Body of pancreas (tissue), 4 donors: Measurements from ENCODE around the gene MGRN1. TPM values are rescaled to one million over a fixed set of nuclear protein-coding genes. Genes with fewer than 3 reads are reported as not detected.
"Not testable (repeated sequence)": the region's sequence is repeated elsewhere in the genome, so short reads cannot be mapped to it uniquely, and the experiment has no call there.

Experiments used
- ATAC-seq: fragments of 150-250 bp; one replicate; pipeline ENCODE4 v1.9.1; 2016
- DNase-seq, 4 donors: peaks; one replicate each; pipeline ENCODE4 v3.0.0-alpha.2; 2019
- H3K27ac ChIP-seq, 4 donors: fragments of 200-600 bp; sonication (generic); 1 replicate in 3 of 4; 2 replicates in 1 of 4; pipeline versions ENCODE4 v1.5.1 to v1.6.1; 2016 to 2019; ENCODE audit warnings: mild to moderate bottlenecking in 1 of 4, mixed read lengths in 1 of 4, moderate library complexity in 1 of 4
- H3K27me3 ChIP-seq, 2 donors: fragments of 200-600 bp; sonication (generic); one replicate each; pipeline ENCODE4 v1.6.0; 2016; ENCODE audit warnings: mild to moderate bottlenecking in 1 of 2
- H3K36me3 ChIP-seq, 2 donors: fragments of 200-600 bp; sonication (generic); replicated peaks in 1 of 2; 2 replicates each; pipeline ENCODE4 v1.5.1; 2016; ENCODE audit warnings: low read depth in 2 of 2; ENCODE audit not compliant: insufficient read depth in 1 of 2
- H3K4me1 ChIP-seq: fragments of 200-600 bp; sonication (generic); one replicate; pipeline ENCODE4 v1.6.0; 2016
- H3K4me3 ChIP-seq, 2 donors: fragments of 200-600 bp; sonication (generic); 1 replicate in 1 of 2; 2 replicates in 1 of 2; pipeline ENCODE4 v1.5.1; 2016 to 2019
- H3K9me3 ChIP-seq, 3 donors: fragments of 200-600 bp; sonication (generic); 1 replicate in 2 of 3; 2 replicates in 1 of 3; pipeline ENCODE4 v1.5.1; 2016
- POLR2A ChIP-seq, 3 donors: fragments of 450-650 bp; IDR thresholded peaks; one replicate each; pipeline ENCODE4 v1.6.1; 2016; ENCODE audit warnings: antibody characterized with exemption in 3 of 3, mild to moderate bottlenecking in 2 of 3
- WGBS, 2 donors: methylation state at CpG; one replicate each; pipeline ENCODE4 v1.1.5; 2017; 5-methylcytosine and 5-hydroxymethylcytosine counted together
- intact Hi-C: fragments of 100-400 bp; cut with DNase I; formaldehyde crosslinking; loops from one replicate; pipeline ENCODE4 v1.15.1; 2023
- total RNA-seq, 2 donors: library from RNA; depleted of rRNA; stranded (reverse); fragments of >200 nt; gene quantifications; one replicate each; pipeline ENCODE4 v1.1.0, GENCODE V29; 2016
- TF ChIP-seq, protein P1 (sequence below), 7 experiments: fragments of 450-650 bp in 4 of 7; fragments of 200-600 bp in 3 of 7; sonication (generic) in 3 of 7; IDR thresholded peaks; one replicate each; pipeline ENCODE4 v1.5.1; 2016 to 2019; ENCODE audit warnings: antibody characterized with exemption in 7 of 7

Gene MGRN1
- total RNA-seq, 2 donors from 2014 or later = 23.3 to 44.8 TPM

DNA sequence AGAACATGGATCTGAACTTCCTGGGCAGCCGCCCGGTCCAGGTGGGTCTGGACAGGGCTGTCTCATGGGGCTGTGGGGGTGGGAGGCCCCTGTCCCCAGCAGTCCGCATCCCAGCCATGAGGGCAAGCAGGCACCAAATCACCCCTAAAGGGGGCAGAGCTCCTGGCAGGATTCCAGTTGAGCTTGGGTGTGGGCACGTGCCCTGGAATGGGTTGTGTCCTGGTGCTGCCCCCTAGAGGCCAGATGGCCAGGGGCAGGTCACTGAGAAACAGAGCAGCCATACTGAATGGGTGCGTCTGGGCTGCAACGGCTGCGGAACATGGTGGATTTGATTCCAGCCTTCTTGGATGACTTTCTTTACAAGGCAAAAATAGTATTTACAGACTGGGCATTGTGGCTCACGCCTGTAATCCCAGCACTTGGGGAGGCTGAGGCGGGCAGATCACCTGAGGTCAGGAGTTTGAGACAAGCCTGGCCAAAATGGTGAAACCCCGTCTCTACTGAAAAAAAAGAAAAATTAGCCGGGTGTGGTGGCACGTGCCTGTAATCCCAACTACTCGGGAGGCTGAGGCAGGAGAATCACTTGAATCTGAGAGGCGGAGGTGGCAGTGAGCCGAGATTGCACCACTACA lies 25.9 kb downstream of the MGRN1 start:
- 77 to 82% methylated on average over 13 to 15 of the region's 15 CpGs for WGBS, 2 donors
- TF ChIP-seq, protein P1, sequence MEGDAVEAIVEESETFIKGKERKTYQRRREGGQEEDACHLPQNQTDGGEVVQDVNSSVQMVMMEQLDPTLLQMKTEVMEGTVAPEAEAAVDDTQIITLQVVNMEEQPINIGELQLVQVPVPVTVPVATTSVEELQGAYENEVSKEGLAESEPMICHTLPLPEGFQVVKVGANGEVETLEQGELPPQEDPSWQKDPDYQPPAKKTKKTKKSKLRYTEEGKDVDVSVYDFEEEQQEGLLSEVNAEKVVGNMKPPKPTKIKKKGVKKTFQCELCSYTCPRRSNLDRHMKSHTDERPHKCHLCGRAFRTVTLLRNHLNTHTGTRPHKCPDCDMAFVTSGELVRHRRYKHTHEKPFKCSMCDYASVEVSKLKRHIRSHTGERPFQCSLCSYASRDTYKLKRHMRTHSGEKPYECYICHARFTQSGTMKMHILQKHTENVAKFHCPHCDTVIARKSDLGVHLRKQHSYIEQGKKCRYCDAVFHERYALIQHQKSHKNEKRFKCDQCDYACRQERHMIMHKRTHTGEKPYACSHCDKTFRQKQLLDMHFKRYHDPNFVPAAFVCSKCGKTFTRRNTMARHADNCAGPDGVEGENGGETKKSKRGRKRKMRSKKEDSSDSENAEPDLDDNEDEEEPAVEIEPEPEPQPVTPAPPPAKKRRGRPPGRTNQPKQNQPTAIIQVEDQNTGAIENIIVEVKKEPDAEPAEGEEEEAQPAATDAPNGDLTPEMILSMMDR (IDR thresholded peaks at IDR 0.05) = peak; percentile 48 to 69 (median 66)
- peak; percentile 57 to 78 (median 70) for DNase-seq
- H3K4me1 ChIP-seq = peaks cover 31% of the 10 kb centered on the region
- H3K9me3 ChIP-seq, H3K27me3 ChIP-seq, H3K4me3 ChIP-seq, ATAC-seq, H3K36me3 ChIP-seq, intact Hi-C loops, H3K27ac ChIP-seq: not testable (repeated sequence)

DNA sequence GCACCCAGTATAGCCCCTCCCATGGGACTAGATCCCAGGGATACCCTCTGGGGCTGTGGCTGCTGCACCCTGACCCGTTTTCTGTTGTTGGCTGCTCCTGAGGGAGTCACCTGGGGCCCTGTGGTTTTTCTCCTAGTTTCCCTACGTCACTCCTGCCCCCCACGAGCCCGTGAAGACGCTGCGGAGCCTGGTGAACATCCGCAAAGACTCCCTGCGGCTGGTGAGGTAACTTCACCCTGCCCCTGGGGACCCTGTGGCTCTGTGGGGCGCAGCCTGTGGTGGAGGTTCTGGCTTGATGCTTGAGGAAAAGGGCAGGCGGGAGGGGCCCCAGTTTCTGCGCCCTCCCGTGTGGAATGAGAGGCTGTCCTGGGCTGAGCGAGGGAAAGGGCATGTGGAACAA lies 27.2 kb downstream of the MGRN1 start:
- DNase-seq (no peak), ATAC-seq (no peak)
- Histone ChIP-seq H3K36me3 (peaks cover 0 to 4% of the 10 kb centered on the region in 2 donors), H3K27me3 (no peaks in the 10 kb centered on the region), H3K4me1 (peaks cover 32% of the 10 kb centered on the region), H3K9me3 (no peaks in the 10 kb centered on the region), H3K27ac (peak overlapping the region in 1 of 4 donors; percentile 88), H3K4me3 (no peak overlapping the region)
- TF ChIP-seq, protein P1 (IDR thresholded peaks at IDR 0.05) = no peak
- TF ChIP-seq POLR2A (IDR thresholded peaks at IDR 0.05) = no peak
- intact Hi-C loops = no loop called here
- WGBS, 2 donors = 92 to 97% methylated on average over 12 to 13 of the region's 13 CpGs

DNA sequence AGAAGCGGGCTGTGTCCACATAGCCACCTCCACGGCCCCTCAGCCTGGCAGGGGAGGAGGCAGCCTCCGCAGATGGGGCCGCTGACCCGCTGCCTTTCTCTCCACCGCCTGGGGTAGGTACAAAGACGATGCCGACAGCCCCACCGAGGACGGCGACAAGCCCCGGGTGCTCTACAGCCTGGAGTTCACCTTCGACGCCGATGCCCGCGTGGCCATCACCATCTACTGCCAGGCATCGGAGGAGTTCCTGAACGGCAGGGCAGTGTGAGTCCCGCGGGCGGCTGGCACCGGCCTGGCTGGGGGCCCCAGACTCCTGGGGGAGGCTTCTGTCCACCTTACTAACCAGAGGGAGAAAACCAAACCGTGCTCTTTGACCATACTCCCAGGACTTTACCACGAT lies 27.9 kb downstream of the MGRN1 start:
- H3K4me1 ChIP-seq = peaks cover 32% of the 10 kb centered on the region
- ATAC-seq (no peak), DNase-seq (no peak)
- 93 to 94% methylated on average over 19 to 25 of the region's 25 CpGs for WGBS, 2 donors
- H3K4me3 ChIP-seq = no peak overlapping the region
- no peaks in the 10 kb centered on the region for H3K27me3 ChIP-seq
- intact Hi-C loops = no loop called here
- no peaks in the 10 kb centered on the region for H3K9me3 ChIP-seq
- H3K27ac ChIP-seq = peak overlapping the region; percentile 80 to 90 (median 86)
- peaks cover 0 to 4% of the 10 kb centered on the region in 2 donors for H3K36me3 ChIP-seq
- TF ChIP-seq, protein P1 (IDR thresholded peaks at IDR 0.05) = no peak
- TF ChIP-seq POLR2A (IDR thresholded peaks at IDR 0.05) = no peak

DNA sequence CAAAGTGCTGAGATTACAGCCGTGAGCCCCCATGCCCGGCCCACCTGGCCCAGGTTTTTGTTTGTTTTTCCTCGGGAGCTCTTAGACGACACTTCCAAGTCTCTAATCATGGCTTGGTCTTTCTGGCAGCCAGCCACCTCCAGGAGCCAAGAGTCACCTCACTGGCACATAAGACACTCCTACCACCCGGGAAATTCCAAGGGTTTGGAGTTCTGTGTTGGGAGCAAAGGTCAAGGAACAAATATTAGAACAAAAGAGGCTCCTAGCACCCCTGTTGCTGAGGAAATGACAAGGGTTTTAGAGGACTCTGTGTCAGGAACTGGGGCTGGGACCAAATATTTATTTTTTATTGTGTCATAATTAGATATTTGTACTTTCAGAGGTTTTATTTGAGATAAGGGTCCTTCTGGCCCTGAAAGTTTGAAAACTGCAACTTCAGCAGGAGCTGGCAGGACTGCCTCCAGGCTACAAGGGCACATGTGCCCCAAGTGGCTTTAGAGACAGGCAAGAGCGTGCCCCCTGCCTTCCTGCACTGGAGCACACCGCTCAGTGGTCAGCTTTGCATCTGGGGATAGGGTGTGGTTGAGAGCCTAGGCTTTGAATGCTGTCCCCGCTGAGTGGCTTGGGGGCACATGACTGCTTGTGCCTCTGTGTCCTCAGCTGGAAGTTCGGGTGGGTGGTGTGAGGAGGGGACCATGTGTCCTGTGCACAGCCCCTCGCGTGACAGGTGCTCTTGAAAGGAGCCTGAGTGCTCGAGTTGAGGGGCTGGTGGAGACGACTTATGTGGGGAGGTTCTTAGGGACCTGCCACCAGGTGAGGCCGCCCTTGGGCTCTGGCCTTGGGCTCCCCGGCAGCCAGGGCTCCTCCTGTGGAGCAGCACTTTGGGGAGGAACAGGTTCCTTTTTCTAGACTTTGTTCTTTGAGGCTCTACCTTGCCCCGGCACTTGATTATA lies 29.7 kb downstream of the MGRN1 start:
- ATAC-seq = peak; percentile 89
- intact Hi-C loops = no loop called here
- peak overlapping the region; percentile 80 to 90 (median 86) for H3K27ac ChIP-seq
- H3K4me3 ChIP-seq = no peak overlapping the region
- TF ChIP-seq, protein P1 (IDR thresholded peaks at IDR 0.05) = peak in 4 of 7 experiments; percentile 7 to 38 (median 23)
- TF ChIP-seq POLR2A (IDR thresholded peaks at IDR 0.05) = peak in 2 of 3 donors; percentile 11 to 25
- peaks cover 32% of the 10 kb centered on the region for H3K4me1 ChIP-seq
- 28 to 31% methylated on average over 11 to 16 of the region's 16 CpGs for WGBS, 2 donors
- no peaks in the 10 kb centered on the region for H3K27me3 ChIP-seq
- DNase-seq = peak; percentile 90 to 93 (median 92)
- no peaks in the 10 kb centered on the region for H3K9me3 ChIP-seq
- H3K36me3 ChIP-seq = peaks cover 0 to 8% of the 10 kb centered on the region in 2 donors
